PC-9 (cell line): ENCODE data around the gene PDK2. TPM values are rescaled to one million over a fixed set of nuclear protein-coding genes. Genes with fewer than 3 reads are reported as not detected.

Source experiments
- Bru-seq: library from RNA; stranded (reverse); fragments of 400-500 nt; gene quantifications from one replicate; lab custom pipeline; 2021; lab: Mats Ljungman, UMichigan
- BruChase-seq, 2 experiments: library from RNA; stranded (reverse); fragments of 400-500 nt; gene quantifications; one replicate each; lab custom pipeline; 2021; lab: Mats Ljungman, UMichigan
- BruUV-seq: library from RNA; stranded (reverse); fragments of 400-500 nt; replicated peaks from 2 replicates; lab custom pipeline; 2021; lab: Mats Ljungman, UMichigan
- CTCF ChIA-PET: fragments of 300-600 bp; sonication (Branson Sonifier 250); formaldehyde crosslinking; loops from one replicate; lab custom pipeline; 2022; ENCODE audit warnings: antibody characterized with exemption; lab: Charles Lee
- POLR2A ChIA-PET: fragments of 300-600 bp; sonication (Branson Sonifier 250); formaldehyde crosslinking; loops from one replicate; lab custom pipeline; 2022; ENCODE audit warnings: antibody characterized with exemption; ENCODE audit not compliant: unreplicated experiment; lab: Charles Lee
- DNase-seq, 2 experiments: peaks; one replicate each; pipeline versions ENCODE4 v3.0.0 to v3.0.0-alpha.2; 2015 to 2022; ENCODE audit warnings: mixed read lengths in 1 of 2
- H2AFZ ChIP-seq: fragments of 200-600 bp; sonication (generic); 2 replicates; pipeline ENCODE4 v1.8.1; 2017; ENCODE audit warnings: antibody characterized with exemption
- H3F3A ChIP-seq: fragments of 200-600 bp; sonication (generic); 2 replicates; pipeline ENCODE4 v1.8.1; 2017; ENCODE audit warnings: antibody characterized with exemption, mild to moderate bottlenecking, low read depth; ENCODE audit not compliant: insufficient read depth
- H3K27ac ChIP-seq: fragments of 200-600 bp; sonication (generic); 2 replicates; pipeline ENCODE4 v1.6.1; 2016; ENCODE audit warnings: mixed run types
- H3K27me3 ChIP-seq: fragments of 200-600 bp; sonication (generic); 2 replicates; pipeline ENCODE4 v1.6.1; 2016; ENCODE audit warnings: low read depth, mixed run types; ENCODE audit not compliant: insufficient read depth
- H3K36me3 ChIP-seq: fragments of 200-600 bp; sonication (generic); 2 replicates; pipeline ENCODE4 v1.6.1; 2016; ENCODE audit warnings: low read depth, mixed run types
- H3K4me1 ChIP-seq: fragments of 200-600 bp; sonication (generic); replicated peaks from 2 replicates; pipeline ENCODE4 v1.6.1; 2016; ENCODE audit warnings: mixed run types; ENCODE audit not compliant: insufficient read depth
- H3K4me2 ChIP-seq: fragments of 200-600 bp; sonication (generic); 2 replicates; pipeline ENCODE4 v1.6.1; 2017; ENCODE audit warnings: mixed run types
- H3K4me3 ChIP-seq: fragments of 200-600 bp; sonication (generic); 2 replicates; pipeline ENCODE4 v1.6.1; 2016; ENCODE audit warnings: mixed run types
- H3K79me2 ChIP-seq: fragments of 200-600 bp; sonication (generic); 2 replicates; pipeline ENCODE4 v1.6.1; 2017; ENCODE audit warnings: low read depth, mixed run types
- H3K9me2 ChIP-seq: fragments of 200-600 bp; sonication (generic); 2 replicates; pipeline ENCODE4 v1.8.1; 2017; ENCODE audit warnings: mild to moderate bottlenecking; ENCODE audit not compliant: insufficient read depth
- H3K9me3 ChIP-seq: fragments of 200-600 bp; sonication (generic); 2 replicates; pipeline ENCODE4 v1.8.1; 2016; ENCODE audit warnings: low read depth; ENCODE audit not compliant: insufficient read depth
- H4K20me1 ChIP-seq: fragments of 200-600 bp; sonication (generic); 2 replicates; pipeline ENCODE4 v1.8.1; 2017; ENCODE audit not compliant: insufficient read depth
- CTCF ChIP-seq: fragments of 200-600 bp; sonication (generic); conservative IDR thresholded peaks from 2 replicates; pipeline ENCODE4 v1.6.1; 2017; ENCODE audit warnings: mixed run types, antibody characterized with exemption, mild to moderate bottlenecking, moderate library complexity
- EZH2 ChIP-seq: fragments of 200-600 bp; sonication (generic); IDR thresholded peaks from 2 replicates; pipeline ENCODE4 v1.8.0; 2017; ENCODE audit warnings: antibody characterized with exemption, low read depth
- intact Hi-C: fragments of 100-400 bp; cut with micrococcal nuclease; formaldehyde crosslinking; loops from one replicate; pipeline ENCODE4 v1.10.0; 2022; ENCODE audit not compliant: unreplicated experiment
- long read RNA-seq: library from polyadenylated mRNA; stranded (forward); transcript quantifications from one replicate; pipeline ENCODE4 v2.0.0, GENCODE V29; 2022
- total RNA-seq: library from RNA; stranded (reverse); gene quantifications from 2 replicates; pipeline ENCODE4 v1.2.3, GENCODE V29; 2021

The PDK2 gene
- total RNA-seq (38.6 and 58.7 TPM in 2 replicates), Bru-seq, nascent RNA (percentile 40 among the genes with signal in this experiment), BruChase-seq, experiment 1, labeled RNA remaining after a 2-hour chase (percentile 42 among the genes with signal in this experiment), BruChase-seq, experiment 2, labeled RNA remaining after a 6-hour chase (percentile 52 among the genes with signal in this experiment)
- long read RNA-seq, transcript PDK2-206 (4 exons, 865 nt) = minor isoform, 13 of 164 reads
- long read RNA-seq, transcript PDK2-203 (11 exons, 3,440 nt) = major isoform, 135 of 164 reads
- long read RNA-seq, partial matches to known transcripts = 3 of 164 reads
- long read RNA-seq, other reads (novel, unspliced or antisense) = 12 of 164 reads

GRCh38 chr17:50094753-50095619, at the start of gene PDK2:
Gene PDK2, plus strand, starts transcription at chr17:50095351. Its CDS starts 85 bp downstream, at chr17:50095436.
- H3K9me2 ChIP-seq = no peaks in the 10 kb centered on the region
- peak within 1 kb of the TSS; percentile 88 for H3K4me3 ChIP-seq
- DNase-seq = peak; percentile 92 to 97
- H3K27ac ChIP-seq = peak within 1 kb of the TSS; percentile 12; the same call in 1 of the 2 replicates
- peaks cover 18% of the 10 kb centered on the region for H3K4me1 ChIP-seq
- POLR2A ChIA-PET = no interaction called here
- peaks cover 55% of the 10 kb centered on the region for H3F3A ChIP-seq
- CTCF ChIA-PET = interaction anchor here (0.7 to 1.6 kb wide), 6 partner anchors 13 to 203 kb away, joined by 3 to 22 read pairs (median 6); partner anchors contain the start of gene ITGA3
- H3K27me3 ChIP-seq = no peaks in the 10 kb centered on the region
- peaks cover 14% of the 10 kb centered on the region for H4K20me1 ChIP-seq
- TF ChIP-seq EZH2 (no peak), CTCF (no peak)
- H2AFZ ChIP-seq = peak within 1 kb of the TSS; percentile 95
- peaks cover 6% of the 10 kb centered on the region; the same call in 1 of the 2 replicates for H3K79me2 ChIP-seq
- peaks cover 3% of the 10 kb centered on the region; the same call in 1 of the 2 replicates for H3K36me3 ChIP-seq
- peak within 1 kb of the TSS; percentile 94 for H3K4me2 ChIP-seq
- intact Hi-C loops = loop anchor here (1.0 to 10.0 kb wide), 6 partner anchors 40 to 380 kb away; partner anchors contain the start of gene RSAD1
- no peaks in the 10 kb centered on the region for H3K9me3 ChIP-seq
- no TSS peak for BruUV-seq

- Histone ChIP-seq H3K4me1 (peaks cover 64% of the 10 kb centered on the region), H3K27me3 (no peaks in the 10 kb centered on the region), H3K9me2 (no peaks in the 10 kb centered on the region), H3K4me3 (no peak overlapping the region), H3K79me2 (no peaks in the 10 kb centered on the region), H3K27ac (peak overlapping the region; percentile 73; the same call in 1 of the 2 replicates), H2AFZ (no peak overlapping the region), H3K4me2 (no peak overlapping the region), H3K9me3 (no peaks in the 10 kb centered on the region), H4K20me1 (no peaks in the 10 kb centered on the region), H3K36me3 (no peaks in the 10 kb centered on the region), H3F3A (peaks cover 33% of the 10 kb centered on the region)
- no peak for DNase-seq
- intact Hi-C loops = no loop called here
- ChIA-PET CTCF (interaction anchor here (0.7 kb wide), 1 partner anchor 152 kb away, joined by 5 read pairs; no protein-coding TSS in a partner anchor), POLR2A (no interaction called here)
- BruUV-seq = no TSS peak
- TF ChIP-seq EZH2 (no peak), CTCF (no peak)
These were observed 49.0 kb upstream of the PDK2 start for GRCh38 chr17:50046179-50046578.

DNA sequence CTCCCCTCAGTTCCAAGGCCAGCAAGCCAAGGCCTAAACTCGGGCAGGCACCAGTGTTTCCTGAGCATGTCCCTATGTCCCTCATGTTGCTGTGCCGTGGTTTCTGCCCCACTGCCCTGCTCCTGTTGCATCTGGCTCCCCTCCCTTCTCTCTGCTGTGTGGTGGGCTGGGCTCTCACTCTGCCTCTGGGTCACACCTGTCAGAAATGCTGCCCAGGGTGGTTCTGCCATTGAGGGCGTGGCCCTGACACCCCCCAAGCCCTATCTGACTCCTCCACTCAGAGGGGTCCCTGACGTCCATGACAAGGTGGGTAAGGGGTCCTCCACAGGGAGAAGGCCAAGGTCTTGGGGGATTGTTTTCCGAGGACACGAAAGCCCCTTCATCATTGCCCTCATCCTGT, 48.5 kb upstream of the PDK2 start:
- no peak for TF ChIP-seq CTCF
- no TSS peak for BruUV-seq
- Histone ChIP-seq H3K27ac (peak overlapping the region; percentile 73), H3F3A (peaks cover 36% of the 10 kb centered on the region), H3K4me1 (peaks cover 68% of the 10 kb centered on the region), H2AFZ (no peak overlapping the region), H3K4me3 (no peak overlapping the region), H3K9me3 (no peaks in the 10 kb centered on the region), H3K27me3 (no peaks in the 10 kb centered on the region), H3K79me2 (no peaks in the 10 kb centered on the region), H4K20me1 (no peaks in the 10 kb centered on the region), H3K9me2 (no peaks in the 10 kb centered on the region), H3K4me2 (peak overlapping the region; percentile 54), H3K36me3 (no peaks in the 10 kb centered on the region)
- no peak for DNase-seq
- ChIA-PET POLR2A (no interaction called here), CTCF (no interaction called here)
- intact Hi-C loops = no loop called here
